Astrocyte of the spinal cord (primary cell): ENCODE data around the gene PDE7B.

Source experiments
- DNase-seq: peaks from one replicate; pipeline ENCODE4 v3.0.0; 2011; ENCODE audit warnings: low read depth, low spot score
- H3K4me3 ChIP-seq: 2 replicates; pipeline ENCODE4 v1.5.1; 2011; ENCODE audit warnings: low read depth, mild to moderate bottlenecking, low read length, moderate library complexity
- in situ Hi-C: cut with HindIII; loops from 2 replicates; pipeline ENCODE4 v1.10.0; 2017; ENCODE audit warnings: low sequenced_read_pairs
- TF ChIP-seq, protein P1 (sequence below): IDR thresholded peaks from 2 replicates; pipeline ENCODE4 v1.5.1; 2012; ENCODE audit warnings: low read depth, mild to moderate bottlenecking, low read length, inconsistent platforms

The PDE7B gene

DNA sequence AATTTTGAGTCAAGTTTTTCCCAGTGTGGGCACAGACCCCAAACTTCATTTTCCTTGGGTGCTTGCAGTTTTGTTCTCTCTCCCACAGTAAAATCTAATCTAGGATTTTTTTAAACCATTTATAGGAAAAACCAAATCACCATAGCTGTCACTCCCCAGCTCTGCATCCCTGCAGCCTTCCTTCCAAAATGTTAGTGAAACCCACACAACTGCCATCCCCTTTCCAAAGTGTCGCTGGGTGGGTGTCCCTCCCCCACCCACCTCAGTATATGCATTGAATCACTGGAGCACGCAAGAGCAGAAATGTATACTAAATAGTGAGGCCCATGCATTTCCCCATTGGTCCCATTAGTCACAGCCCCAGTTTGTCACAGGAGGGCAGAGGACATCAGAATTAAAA is 260.3 kb downstream of the PDE7B start:
- TF ChIP-seq, protein P1, sequence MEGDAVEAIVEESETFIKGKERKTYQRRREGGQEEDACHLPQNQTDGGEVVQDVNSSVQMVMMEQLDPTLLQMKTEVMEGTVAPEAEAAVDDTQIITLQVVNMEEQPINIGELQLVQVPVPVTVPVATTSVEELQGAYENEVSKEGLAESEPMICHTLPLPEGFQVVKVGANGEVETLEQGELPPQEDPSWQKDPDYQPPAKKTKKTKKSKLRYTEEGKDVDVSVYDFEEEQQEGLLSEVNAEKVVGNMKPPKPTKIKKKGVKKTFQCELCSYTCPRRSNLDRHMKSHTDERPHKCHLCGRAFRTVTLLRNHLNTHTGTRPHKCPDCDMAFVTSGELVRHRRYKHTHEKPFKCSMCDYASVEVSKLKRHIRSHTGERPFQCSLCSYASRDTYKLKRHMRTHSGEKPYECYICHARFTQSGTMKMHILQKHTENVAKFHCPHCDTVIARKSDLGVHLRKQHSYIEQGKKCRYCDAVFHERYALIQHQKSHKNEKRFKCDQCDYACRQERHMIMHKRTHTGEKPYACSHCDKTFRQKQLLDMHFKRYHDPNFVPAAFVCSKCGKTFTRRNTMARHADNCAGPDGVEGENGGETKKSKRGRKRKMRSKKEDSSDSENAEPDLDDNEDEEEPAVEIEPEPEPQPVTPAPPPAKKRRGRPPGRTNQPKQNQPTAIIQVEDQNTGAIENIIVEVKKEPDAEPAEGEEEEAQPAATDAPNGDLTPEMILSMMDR: no peak
- in situ Hi-C loops: no loop called here
- DNase-seq: no peak
- no peak overlapping the region for H3K4me3 ChIP-seq

DNA sequence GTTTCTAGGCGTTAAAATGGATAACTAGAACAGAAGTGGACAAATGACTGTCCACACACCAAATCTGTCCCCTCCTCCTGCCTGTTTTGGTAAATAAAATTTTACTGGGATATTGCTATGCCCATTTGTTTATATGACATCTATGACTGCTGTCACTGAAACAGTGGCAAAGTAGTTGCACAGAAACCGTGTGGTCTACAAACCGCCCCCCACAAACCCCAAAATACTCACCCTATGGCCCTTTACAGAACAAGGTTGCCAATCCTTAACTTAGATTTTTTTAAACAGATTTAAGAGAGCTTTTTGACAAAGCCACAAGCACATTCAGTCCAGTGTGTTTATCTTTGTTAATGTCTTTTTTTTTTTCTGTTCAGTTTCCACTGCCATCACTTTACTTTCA is 260.8 kb downstream of the PDE7B start:
- in situ Hi-C loops: no loop called here
- TF ChIP-seq, protein P1: no peak
- DNase-seq: no peak
- no peak overlapping the region for H3K4me3 ChIP-seq

DNA sequence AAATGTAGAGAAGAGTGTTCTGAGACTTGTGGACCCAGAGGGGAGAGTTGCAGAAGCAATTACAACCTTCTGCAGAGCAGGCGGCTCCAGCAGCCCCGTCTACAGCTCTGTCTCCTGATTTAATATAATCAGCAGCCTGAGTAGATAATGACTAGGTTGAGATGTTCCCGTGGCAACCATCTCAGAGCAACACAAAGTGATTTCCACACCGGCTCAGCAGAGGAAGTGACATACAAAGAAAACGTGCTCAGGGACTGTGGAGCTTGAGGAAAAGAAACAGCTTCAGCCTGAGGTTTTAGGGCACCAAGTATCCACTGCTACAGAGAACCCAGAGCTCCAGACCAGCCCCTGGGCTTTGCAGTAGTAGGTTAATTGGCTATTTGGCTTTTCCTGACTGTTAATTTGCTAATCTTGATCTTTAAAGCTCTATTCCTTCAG is 262.3 kb downstream of the PDE7B start:
- TF ChIP-seq, protein P1: no peak
- in situ Hi-C loops: no loop called here
- DNase-seq: peak; percentile 83
- no peak overlapping the region for H3K4me3 ChIP-seq

DNA sequence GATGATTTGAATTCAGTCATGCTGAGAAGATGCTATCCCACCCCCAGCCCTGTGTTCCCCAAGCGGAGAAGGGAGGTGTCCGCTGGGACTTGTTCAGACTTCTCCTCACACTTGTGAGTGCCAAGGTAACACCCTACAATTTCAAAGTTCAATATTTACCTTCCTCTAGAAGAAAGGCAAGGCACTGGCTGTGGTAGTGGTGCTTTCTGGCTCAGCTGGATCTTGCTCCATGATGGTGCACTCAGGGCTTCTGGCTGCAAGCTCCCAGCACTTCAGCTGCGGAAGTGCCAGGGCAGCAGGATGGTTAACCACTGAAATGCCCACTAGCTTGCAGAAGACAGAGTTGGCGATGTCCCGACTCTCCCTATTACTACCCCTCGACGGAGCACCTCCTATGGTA is 263.2 kb downstream of the PDE7B start:
- in situ Hi-C loops: no loop called here
- no peak overlapping the region for H3K4me3 ChIP-seq
- DNase-seq: no peak
- TF ChIP-seq, protein P1: no peak

DNA sequence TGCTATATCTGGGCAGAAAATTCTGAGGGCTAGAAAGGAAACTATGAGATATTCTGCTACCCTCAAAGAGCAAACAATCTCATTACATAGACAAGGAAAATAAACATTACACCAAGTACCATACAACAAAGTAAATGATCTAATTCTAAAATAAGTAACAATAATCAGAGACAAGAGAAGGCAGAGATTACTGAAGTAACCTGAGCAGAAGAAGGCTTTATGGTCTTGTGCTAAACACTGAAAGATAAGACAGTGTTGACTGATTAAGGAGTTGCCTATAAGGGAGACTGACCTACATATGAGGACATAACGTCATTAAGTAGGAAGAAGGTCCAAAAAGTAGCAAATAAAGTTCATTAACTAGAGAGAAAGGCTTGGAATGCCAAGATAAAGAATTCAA is 264.4 kb downstream of the PDE7B start:
- in situ Hi-C loops: no loop called here
- H3K4me3 ChIP-seq: no peak overlapping the region
- TF ChIP-seq, protein P1: no peak
- no peak for DNase-seq

DNA sequence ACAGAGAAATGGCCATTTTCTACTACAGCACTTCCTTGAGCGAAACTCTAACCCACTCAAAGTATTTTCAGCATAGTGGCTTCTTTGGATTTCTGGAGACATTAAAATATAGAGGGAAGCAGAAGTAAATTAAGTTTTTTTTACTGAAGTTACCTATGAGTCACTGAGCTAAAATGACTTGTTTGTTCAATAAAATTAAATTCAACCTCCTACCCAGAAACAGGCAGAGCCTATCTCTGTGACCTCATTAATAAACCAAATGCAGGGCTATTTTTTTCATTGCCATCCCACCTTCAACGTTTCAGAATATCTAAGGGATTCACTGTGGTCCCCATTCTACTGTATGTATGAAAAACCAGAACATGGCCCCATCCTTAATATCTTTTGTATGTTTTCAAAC is 265.6 kb downstream of the PDE7B start:
- H3K4me3 ChIP-seq: no peak overlapping the region
- TF ChIP-seq, protein P1: no peak
- DNase-seq: no peak
- in situ Hi-C loops: no loop called here

DNA sequence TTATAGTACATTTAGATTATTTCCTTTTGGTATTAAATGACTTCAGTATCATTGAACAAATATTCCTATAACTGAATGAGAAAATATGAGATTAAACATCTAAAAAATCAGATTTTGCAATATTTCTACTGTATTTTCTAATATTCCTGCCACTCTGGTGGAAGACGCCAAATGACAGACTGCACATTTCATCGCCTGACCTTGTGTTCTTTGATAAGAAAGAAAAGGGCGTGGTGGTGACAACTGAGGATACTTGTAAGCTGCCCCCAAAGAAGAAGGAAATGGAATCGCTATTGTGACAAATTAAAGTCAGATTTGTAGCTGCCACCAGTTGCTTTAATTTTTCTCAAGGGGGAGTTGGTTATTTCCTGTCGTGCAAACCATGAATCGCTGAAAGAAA is 267.3 kb downstream of the PDE7B start:
- in situ Hi-C loops: no loop called here
- no peak for DNase-seq
- TF ChIP-seq, protein P1: no peak
- H3K4me3 ChIP-seq: no peak overlapping the region
